CD1c-positive myeloid dendritic cell (primary cell): ENCODE results near the gene FARP2.

Source experiments
- DNase-seq: peaks from one replicate; pipeline ENCODE4 v3.0.0-alpha.2; 2016; ENCODE audit errors: extremely low spot score

Gene FARP2

GRCh38 chr2:241530571-241530970 is 174.5 kb downstream of the FARP2 start:
- DNase-seq, result no peak

- DNase-seq, result no peak
These were observed 175.2 kb downstream of the FARP2 start for GRCh38 chr2:241531161-241531722.

GRCh38 chr2:241532168-241532567 is 176.1 kb downstream of the FARP2 start:
- DNase-seq, result no peak

- DNase-seq, result no peak
These were observed 176.9 kb downstream of the FARP2 start for GRCh38 chr2:241532733-241533601.

- DNase-seq, result no peak
These were observed 178.2 kb downstream of the FARP2 start for GRCh38 chr2:241534293-241534692.

- DNase-seq, result no peak
These were observed 178.8 kb downstream of the FARP2 start for GRCh38 chr2:241534701-241535375.

- DNase-seq, result no peak
These were observed 180.0 kb downstream of the FARP2 start for GRCh38 chr2:241535871-241536655.

GRCh38 chr2:241538838-241539615 is 182.9 kb downstream of the FARP2 start:
- DNase-seq, result no peak

- DNase-seq, result no peak
These were observed 183.7 kb downstream of the FARP2 start for GRCh38 chr2:241539616-241540374.

- DNase-seq, result no peak
These were observed 184.3 kb downstream of the FARP2 start for GRCh38 chr2:241540401-241540770.

- DNase-seq, result peak; percentile 63
These were observed 184.9 kb downstream of the FARP2 start for GRCh38 chr2:241540771-241541561.

- no peak for DNase-seq
These were observed 185.6 kb downstream of the FARP2 start for GRCh38 chr2:241541564-241542277.

- no peak for DNase-seq
These were observed 186.2 kb downstream of the FARP2 start for GRCh38 chr2:241542278-241542605.
